ENCODE data around the gene RPE65. TPM values are rescaled to one million over a fixed set of nuclear protein-coding genes. Genes with fewer than 3 reads are reported as not detected.
"Not testable (repeated sequence)": the region's sequence is repeated elsewhere in the genome, so short reads cannot be mapped to it uniquely, and the experiment has no call there.

The RPE65 gene
- total RNA-seq, 6 experiments from 2014 or later = not detected

DNA sequence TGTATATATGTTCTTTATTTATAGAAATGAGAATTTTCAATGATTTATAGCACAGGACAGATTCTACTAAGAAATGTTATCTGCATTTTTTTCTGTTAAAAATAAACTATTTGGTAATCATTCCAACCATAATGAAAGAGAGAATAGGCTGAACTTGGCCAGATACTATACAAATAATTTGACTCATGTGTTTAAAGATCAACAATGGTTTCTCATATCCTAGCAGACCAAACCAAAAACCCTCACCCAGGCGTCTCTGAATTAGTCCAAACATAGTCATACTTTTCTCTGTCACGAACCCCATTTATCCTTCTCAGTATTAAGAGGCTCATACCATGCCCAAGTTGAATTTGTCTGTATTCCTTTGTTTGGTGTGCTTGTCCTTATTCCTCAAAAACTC is 40.3 kb downstream of the RPE65 start:
- no peaks in the 10 kb centered on the region for H3K4me1 ChIP-seq
- 22% methylated on average over 2 of the region's 2 CpGs for WGBS (ENCODE audit: insufficient coverage, low coverage, low lambda C conversion rate, missing lambda C conversion rate)
- TF ChIP-seq POLR2A (IDR thresholded peaks at IDR 0.05) = no peak
- H3K4me3 ChIP-seq = no peak overlapping the region
- DNase-seq = no peak
- H3K27ac ChIP-seq = no peak overlapping the region
- intact Hi-C loops (cut with DNase I) = no loop called here
- ATAC-seq = peak in 1 of 4 donors; percentile 65
- H3K36me3 ChIP-seq = no peaks in the 10 kb centered on the region
- H3K27me3 ChIP-seq = no peaks in the 10 kb centered on the region
- H3K9me3 ChIP-seq = no peaks in the 10 kb centered on the region

DNA sequence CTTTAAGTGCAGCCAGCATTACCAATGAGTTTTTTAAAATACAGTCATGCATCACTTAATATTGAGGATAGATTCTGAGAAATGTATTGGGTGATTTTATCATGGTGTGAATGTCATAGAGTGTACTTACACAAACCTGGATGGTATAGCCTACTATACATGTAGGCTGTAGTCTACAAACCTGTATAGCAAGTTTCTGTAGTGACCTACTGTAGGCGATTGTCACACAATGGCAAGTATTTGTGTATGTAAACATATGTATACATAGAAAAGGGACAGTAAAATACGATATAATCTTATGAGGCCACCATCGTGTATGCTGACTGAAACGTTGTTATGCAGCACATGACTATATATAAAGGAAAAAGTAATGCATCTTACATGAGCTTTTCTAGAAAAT is 48.2 kb downstream of the RPE65 start:
- intact Hi-C loops (cut with DNase I) = no loop called here
- peaks cover 0 to 3% of the 10 kb centered on the region in 2 donors for H3K27me3 ChIP-seq
- no peaks in the 10 kb centered on the region for H3K4me1 ChIP-seq
- H3K4me3 ChIP-seq = no peak overlapping the region
- H3K9me3 ChIP-seq = no peaks in the 10 kb centered on the region
- no peak overlapping the region for H3K27ac ChIP-seq
- DNase-seq (no peak), ATAC-seq (no peak)
- TF ChIP-seq CTCF (IDR thresholded peaks at IDR 0.05) (no peak), POLR2A (IDR thresholded peaks at IDR 0.05) (no peak)
- 55% methylated on average over 4 of the region's 4 CpGs for WGBS (ENCODE audit: insufficient coverage, low coverage, low lambda C conversion rate, missing lambda C conversion rate)
- H3K36me3 ChIP-seq = no peaks in the 10 kb centered on the region

- H3K4me1 ChIP-seq; ATAC-seq; H3K27me3 ChIP-seq; DNase-seq; intact Hi-C loops (cut with DNase I); H3K4me3 ChIP-seq; H3K27ac ChIP-seq; H3K36me3 ChIP-seq; H3K9me3 ChIP-seq: not testable (repeated sequence)
- WGBS (ENCODE audit: insufficient coverage, low coverage, low lambda C conversion rate, missing lambda C conversion rate) = 100% methylated on average over 1 of the region's 3 CpGs
Observed at GRCh38 chr1:68395575-68395974, 54.2 kb downstream of the RPE65 start.

DNA sequence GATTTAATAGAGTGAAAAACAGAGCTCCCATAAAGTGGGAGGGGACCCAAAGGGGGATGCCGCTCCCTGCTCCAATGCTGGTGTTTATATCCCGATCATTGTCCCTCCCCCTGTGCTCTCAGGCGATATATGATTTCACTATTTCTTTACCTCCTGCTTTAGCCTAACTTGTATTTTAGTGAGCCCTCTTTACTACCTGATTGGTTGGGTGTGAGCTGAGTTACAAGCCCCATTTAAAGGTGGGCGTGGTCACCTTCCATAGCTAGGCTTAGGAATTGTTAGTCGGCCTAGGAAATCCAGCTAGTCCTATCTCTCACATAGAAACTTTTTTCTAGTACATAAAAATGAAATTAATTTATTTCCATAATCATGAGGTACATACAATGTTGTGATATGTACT is 57.3 kb downstream of the RPE65 start:
- H3K9me3 ChIP-seq; ATAC-seq; H3K27me3 ChIP-seq; intact Hi-C loops (cut with DNase I); H3K36me3 ChIP-seq; H3K27ac ChIP-seq; H3K4me3 ChIP-seq; H3K4me1 ChIP-seq; DNase-seq: not testable (repeated sequence)
- 57% methylated on average over 5 of the region's 5 CpGs for WGBS (ENCODE audit: insufficient coverage, low coverage, low lambda C conversion rate, missing lambda C conversion rate)

- H3K4me3 ChIP-seq; H3K27ac ChIP-seq; H3K36me3 ChIP-seq; ATAC-seq; H3K9me3 ChIP-seq; H3K27me3 ChIP-seq; intact Hi-C loops (cut with DNase I); DNase-seq; H3K4me1 ChIP-seq: not testable (repeated sequence)
- 80% methylated on average over 8 of the region's 10 CpGs for WGBS (ENCODE audit: insufficient coverage, low coverage, low lambda C conversion rate, missing lambda C conversion rate)
Observed at GRCh38 chr1:68385798-68386524, 63.8 kb downstream of the RPE65 start.

DNA sequence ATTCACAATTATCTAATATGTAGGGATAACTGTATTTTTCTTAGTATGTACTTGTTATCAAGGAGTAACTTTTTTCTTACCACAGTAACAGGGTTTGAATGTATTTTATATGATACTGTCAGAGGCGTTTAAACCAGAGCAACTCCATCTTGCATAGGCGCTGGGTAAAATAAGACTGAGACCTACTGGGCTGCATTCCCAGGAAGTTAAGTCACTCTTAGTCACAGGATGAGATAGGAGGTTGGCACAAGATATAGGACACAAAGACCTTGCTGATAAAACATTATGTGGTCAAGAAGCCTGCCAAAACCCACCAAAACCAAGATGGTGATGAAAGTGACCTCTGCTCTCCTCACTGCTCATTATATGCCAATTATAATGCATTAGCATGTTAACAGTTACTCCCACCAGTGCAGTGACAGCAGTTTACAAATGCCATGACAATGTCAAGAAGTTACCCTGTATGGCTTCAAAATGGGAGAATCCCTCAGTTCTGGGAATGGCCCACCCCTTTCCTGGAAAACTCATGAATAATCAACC is 64.8 kb downstream of the RPE65 start:
- Histone ChIP-seq H3K27ac (no peak overlapping the region), H3K27me3 (no peaks in the 10 kb centered on the region), H3K4me3 (no peak overlapping the region), H3K4me1 (no peaks in the 10 kb centered on the region), H3K9me3 (no peaks in the 10 kb centered on the region), H3K36me3 (no peaks in the 10 kb centered on the region)
- ATAC-seq (peak in 1 of 4 donors; percentile 56), DNase-seq (no peak)
- intact Hi-C loops (cut with DNase I) = no loop called here
- whole genome bisulfite sequencing (ENCODE audit: insufficient coverage, low coverage, low lambda C conversion rate, missing lambda C conversion rate) = 73% methylated on average over 2 of the region's 2 CpGs
- no peak for TF ChIP-seq CTCF (IDR thresholded peaks at IDR 0.05)
- no peak for TF ChIP-seq POLR2A (IDR thresholded peaks at IDR 0.05)

Data from right lobe of liver (tissue), 6 donors.